ENCODE data around the gene RBFOX2. TPM values are rescaled to one million over a fixed set of nuclear protein-coding genes. Genes with fewer than 3 reads are reported as not detected.

RBFOX2 gene
- total RNA-seq, 1 donor from 2014 or later, result 126 TPM

DNA sequence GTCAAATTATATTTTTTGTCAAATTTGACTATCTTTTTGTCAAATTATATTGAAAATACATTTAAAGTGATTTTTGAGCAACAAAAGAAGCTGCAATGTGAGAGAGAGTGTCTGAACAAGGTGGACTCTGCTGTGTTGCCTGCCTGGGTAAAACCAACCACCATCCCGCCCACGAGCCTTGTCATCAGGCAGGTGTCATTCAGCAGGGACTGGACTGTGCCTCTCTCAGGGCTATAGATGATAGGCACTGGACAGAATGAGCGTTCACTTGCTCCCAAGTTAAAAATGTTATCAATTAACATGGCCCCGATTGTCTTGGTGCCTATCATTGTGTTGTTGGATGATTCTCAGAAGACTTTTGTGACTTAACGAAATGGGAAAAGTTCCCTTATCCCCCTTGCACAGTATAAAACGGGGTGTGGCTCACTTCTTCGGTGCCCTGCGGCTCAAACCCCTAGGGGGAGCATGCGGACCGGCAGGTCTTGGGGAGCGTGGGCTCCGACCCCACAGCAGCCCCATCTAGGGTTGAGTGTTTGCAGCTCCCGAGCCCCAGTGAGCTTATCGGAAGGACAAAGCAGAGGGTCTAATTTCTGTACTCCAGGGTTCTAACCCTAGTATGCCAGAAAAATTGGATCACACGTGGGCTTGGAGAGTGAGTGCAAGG is 309.3 kb downstream of the RBFOX2 start:
- peaks cover 4% of the 10 kb centered on the region for H3K27me3 Mint-ChIP-seq (ENCODE audit: low read depth)
- no peaks in the 10 kb centered on the region for H3K4me1 Mint-ChIP-seq
- peaks cover 2% of the 10 kb centered on the region for H3K9me3 Mint-ChIP-seq
- no peaks in the 10 kb centered on the region for H3K36me3 Mint-ChIP-seq (ENCODE audit: low read depth)
- no peak for DNase-seq (ENCODE audit: low read depth, low spot score)
- no peak overlapping the region for H3K27ac Mint-ChIP-seq (ENCODE audit: unreplicated experiment)
- TF ChIP-seq, protein P1, sequence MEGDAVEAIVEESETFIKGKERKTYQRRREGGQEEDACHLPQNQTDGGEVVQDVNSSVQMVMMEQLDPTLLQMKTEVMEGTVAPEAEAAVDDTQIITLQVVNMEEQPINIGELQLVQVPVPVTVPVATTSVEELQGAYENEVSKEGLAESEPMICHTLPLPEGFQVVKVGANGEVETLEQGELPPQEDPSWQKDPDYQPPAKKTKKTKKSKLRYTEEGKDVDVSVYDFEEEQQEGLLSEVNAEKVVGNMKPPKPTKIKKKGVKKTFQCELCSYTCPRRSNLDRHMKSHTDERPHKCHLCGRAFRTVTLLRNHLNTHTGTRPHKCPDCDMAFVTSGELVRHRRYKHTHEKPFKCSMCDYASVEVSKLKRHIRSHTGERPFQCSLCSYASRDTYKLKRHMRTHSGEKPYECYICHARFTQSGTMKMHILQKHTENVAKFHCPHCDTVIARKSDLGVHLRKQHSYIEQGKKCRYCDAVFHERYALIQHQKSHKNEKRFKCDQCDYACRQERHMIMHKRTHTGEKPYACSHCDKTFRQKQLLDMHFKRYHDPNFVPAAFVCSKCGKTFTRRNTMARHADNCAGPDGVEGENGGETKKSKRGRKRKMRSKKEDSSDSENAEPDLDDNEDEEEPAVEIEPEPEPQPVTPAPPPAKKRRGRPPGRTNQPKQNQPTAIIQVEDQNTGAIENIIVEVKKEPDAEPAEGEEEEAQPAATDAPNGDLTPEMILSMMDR (conservative IDR thresholded peaks at IDR 0.05), result no peak
- H3K4me3 Mint-ChIP-seq, result no peak overlapping the region

DNA sequence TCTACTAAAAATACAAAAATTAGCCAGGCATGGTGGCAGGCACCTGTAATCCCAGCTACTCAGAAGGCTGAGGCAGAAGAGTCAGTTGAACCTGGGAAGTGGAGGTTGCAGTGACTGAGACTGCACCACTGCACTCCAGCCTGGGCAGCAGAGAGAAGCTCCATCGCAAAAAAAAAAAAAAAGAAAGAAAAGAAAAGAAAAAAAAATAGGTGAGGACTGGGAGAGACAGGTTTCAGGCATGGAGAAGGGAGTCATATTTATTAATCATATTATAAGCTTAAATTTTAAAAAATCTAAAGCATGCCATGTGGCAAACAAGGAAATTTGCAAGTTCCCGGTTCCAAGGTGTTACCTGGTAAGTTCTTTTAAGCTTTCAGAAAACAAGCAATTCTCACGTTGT is 311.1 kb downstream of the RBFOX2 start, which contains the start of gene APOL5:
TSS of gene APOL5 (plus strand) at position 301 of the 400 bp plus-strand sequence. CDS start at position 301, 0 bp downstream.
- Mint-ChIP-seq H3K27me3 (ENCODE audit: low read depth) (peaks cover 7% of the 10 kb centered on the region), H3K36me3 (ENCODE audit: low read depth) (no peaks in the 10 kb centered on the region), H3K27ac (ENCODE audit: unreplicated experiment) (no peak within 1 kb of the TSS), H3K4me1 (no peaks in the 10 kb centered on the region), H3K9me3 (peaks cover 2% of the 10 kb centered on the region), H3K4me3 (no peak within 1 kb of the TSS)
- TF ChIP-seq, protein P1 (conservative IDR thresholded peaks at IDR 0.05), result no peak
- no peak for DNase-seq (ENCODE audit: low read depth, low spot score)

DNA sequence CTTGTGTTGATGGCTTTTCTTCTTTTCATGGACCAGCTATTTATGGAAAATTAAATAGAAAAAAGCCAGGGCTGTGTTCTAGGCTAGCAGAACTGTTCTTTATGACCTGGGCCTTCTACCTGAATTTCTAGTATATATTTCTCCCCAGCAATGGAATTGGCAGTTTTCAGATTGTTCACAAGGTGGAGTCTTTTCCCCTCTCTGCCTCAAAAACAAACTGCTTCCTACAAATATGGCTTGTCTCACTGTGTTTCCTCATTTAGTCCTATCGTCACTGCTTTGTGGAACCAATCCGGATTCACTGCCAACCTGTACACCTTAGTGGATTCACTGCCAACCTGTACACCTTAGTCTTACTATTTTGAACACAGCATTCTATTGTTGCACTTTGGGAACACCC is 316.0 kb downstream of the RBFOX2 start:
- TF ChIP-seq, protein P1 (conservative IDR thresholded peaks at IDR 0.05), result no peak
- peaks cover 7% of the 10 kb centered on the region for H3K27me3 Mint-ChIP-seq (ENCODE audit: low read depth)
- no peaks in the 10 kb centered on the region for H3K9me3 Mint-ChIP-seq
- no peak overlapping the region for H3K4me3 Mint-ChIP-seq
- no peaks in the 10 kb centered on the region for H3K4me1 Mint-ChIP-seq
- no peak for DNase-seq (ENCODE audit: low read depth, low spot score)
- no peak overlapping the region for H3K27ac Mint-ChIP-seq (ENCODE audit: unreplicated experiment)
- H3K36me3 Mint-ChIP-seq (ENCODE audit: low read depth), result no peaks in the 10 kb centered on the region

DNA sequence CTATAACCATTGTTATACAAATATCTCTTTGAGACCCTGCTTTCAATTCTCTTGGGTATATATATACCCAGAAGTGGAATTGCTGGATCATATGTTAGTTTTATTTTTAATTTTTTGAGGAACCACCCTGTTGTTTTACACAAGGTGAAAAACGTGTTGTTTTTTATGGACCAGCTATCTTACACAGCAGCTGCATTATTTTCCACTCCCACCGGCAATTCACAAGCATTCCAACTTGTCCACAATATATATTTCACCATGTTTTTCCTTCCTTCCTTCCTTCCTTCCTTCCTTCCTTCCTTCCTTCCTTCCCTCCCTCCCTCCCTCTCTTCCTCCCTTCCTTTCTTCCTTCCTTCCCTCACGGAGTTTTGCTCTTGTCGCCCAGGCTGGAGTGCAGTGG is 317.3 kb downstream of the RBFOX2 start:
- H3K36me3 Mint-ChIP-seq (ENCODE audit: low read depth), result no peaks in the 10 kb centered on the region
- DNase-seq (ENCODE audit: low read depth, low spot score), result no peak
- no peak overlapping the region for H3K4me3 Mint-ChIP-seq
- TF ChIP-seq, protein P1 (conservative IDR thresholded peaks at IDR 0.05), result no peak
- H3K27ac Mint-ChIP-seq (ENCODE audit: unreplicated experiment), result no peak overlapping the region
- H3K9me3 Mint-ChIP-seq, result no peaks in the 10 kb centered on the region
- peaks cover 7% of the 10 kb centered on the region for H3K27me3 Mint-ChIP-seq (ENCODE audit: low read depth)
- H3K4me1 Mint-ChIP-seq, result no peaks in the 10 kb centered on the region

DNA sequence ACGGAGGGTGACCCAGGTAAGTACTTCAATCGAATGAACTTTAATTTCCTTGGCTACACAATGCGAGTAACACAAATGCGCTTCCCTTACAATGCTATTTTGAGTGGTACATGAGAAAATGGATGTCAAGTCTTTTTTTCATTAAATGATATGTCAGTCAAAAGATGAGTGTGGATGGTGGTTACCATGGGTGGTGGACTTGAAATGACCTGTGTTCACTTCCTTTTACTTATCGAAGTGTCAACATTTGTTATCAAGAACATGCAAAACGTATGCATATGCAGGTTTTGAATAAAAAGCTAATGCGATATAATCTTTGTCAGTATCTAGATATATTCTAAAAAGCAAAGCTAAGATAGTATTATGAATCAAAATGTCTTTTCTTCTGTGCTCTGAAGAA is 319.7 kb downstream of the RBFOX2 start:
- Mint-ChIP-seq H3K9me3 (no peaks in the 10 kb centered on the region), H3K27ac (ENCODE audit: unreplicated experiment) (no peak overlapping the region), H3K4me1 (no peaks in the 10 kb centered on the region), H3K4me3 (no peak overlapping the region), H3K36me3 (ENCODE audit: low read depth) (no peaks in the 10 kb centered on the region), H3K27me3 (ENCODE audit: low read depth) (peaks cover 3% of the 10 kb centered on the region)
- no peak for DNase-seq (ENCODE audit: low read depth, low spot score)
- TF ChIP-seq, protein P1 (conservative IDR thresholded peaks at IDR 0.05), result no peak

Measured in neural crest cell (in vitro differentiated cells).